Measurements from ENCODE around the gene KIF16B. TPM values are rescaled to one million over a fixed set of nuclear protein-coding genes. Genes with fewer than 3 reads are reported as not detected.

KIF16B gene
- total RNA-seq, 1 experiment from 2014 or later = 7.0 TPM

DNA sequence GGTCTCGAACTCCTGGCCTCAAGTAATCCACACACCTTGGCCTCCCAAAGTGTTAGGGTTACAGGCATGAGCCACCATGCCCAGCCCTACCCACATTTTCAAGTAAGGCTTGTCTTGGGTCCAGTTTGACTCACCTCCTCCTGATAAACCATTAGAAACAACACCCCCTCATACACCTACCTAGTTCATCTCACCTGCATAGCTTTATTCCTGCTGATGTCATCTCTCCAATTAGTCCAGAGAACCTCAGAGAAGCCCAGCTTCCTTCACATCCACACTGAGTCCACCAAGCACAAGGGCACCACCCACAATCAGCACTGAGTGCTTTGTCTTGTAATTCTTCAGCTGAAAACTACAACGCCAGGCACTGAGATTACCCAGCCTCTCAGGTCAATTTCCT lies 35.3 kb downstream of the KIF16B start:
- Histone ChIP-seq H3K4me2 (ENCODE audit: low read length) (no peak overlapping the region), H3K36me3 (ENCODE audit: control insufficient read depth in 1 of 2, insufficient read depth in 2 of 2, low read length in 2 of 2) (no peaks in the 10 kb centered on the region), H3K79me2 (ENCODE audit: insufficient read depth, low read length) (no peaks in the 10 kb centered on the region), H2AFZ (ENCODE audit: low read depth, low read length, poor library complexity, severe bottlenecking) (no peak overlapping the region), H3K9ac (ENCODE audit: low read length) (no peak overlapping the region), H3K27ac (ENCODE audit: low read depth, low read length) (no peak overlapping the region), H3K27me3 (ENCODE audit: insufficient read depth, low read length) (no peaks in the 10 kb centered on the region), H3K9me2 (ENCODE audit: insufficient read depth) (no peaks in the 10 kb centered on the region), H4K20me1 (ENCODE audit: insufficient read depth) (no peaks in the 10 kb centered on the region), H3K4me3 (replicated peaks in 1 of 2; ENCODE audit: low read depth in 1 of 2, low read length in 2 of 2) (no peak overlapping the region), H3K4me1 (ENCODE audit: control insufficient read depth in 1 of 2, insufficient read depth in 2 of 2, low read length in 2 of 2) (peaks cover 0 to 10% of the 10 kb centered on the region in 2 experiments; a peak in 2 of 4 replicates), H3K9me3 (ENCODE audit: control insufficient read depth in 1 of 2, insufficient read depth in 1 of 2, low read depth in 1 of 2, low read length in 2 of 2) (no peaks in the 10 kb centered on the region)
- no TSS peak for BruUV-seq (replicated peaks)
- TF ChIP-seq ATF3 (IDR thresholded peaks at IDR 0.05) = no peak
- TF ChIP-seq, protein P1, sequence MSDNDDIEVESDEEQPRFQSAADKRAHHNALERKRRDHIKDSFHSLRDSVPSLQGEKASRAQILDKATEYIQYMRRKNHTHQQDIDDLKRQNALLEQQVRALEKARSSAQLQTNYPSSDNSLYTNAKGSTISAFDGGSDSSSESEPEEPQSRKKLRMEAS (IDR thresholded peaks at IDR 0.05) = no peak
- TF ChIP-seq JUND (IDR thresholded peaks at IDR 0.05) = no peak
- no peak for TF ChIP-seq ELF1 (IDR thresholded peaks at IDR 0.05; ENCODE audit: borderline replicate concordance, low read depth)
- TF ChIP-seq POLR2A (IDR thresholded peaks at IDR 0.05; ENCODE audit: borderline replicate concordance, extremely low read depth, insufficient read depth, insufficient read length) = no peak
- no peak for TF ChIP-seq ZFX (IDR thresholded peaks at IDR 0.05)
- no peak for TF ChIP-seq FOSL1 (IDR thresholded peaks at IDR 0.05; ENCODE audit: low read depth)
- TF ChIP-seq REST (IDR thresholded peaks at IDR 0.05; ENCODE audit: low read depth) = no peak
- TF ChIP-seq POLR2AphosphoS5 (IDR thresholded peaks at IDR 0.05; ENCODE audit: low read depth, low read length) = no peak
- TF ChIP-seq EZH2 (IDR thresholded peaks at IDR 0.05) = no peak
- no peak for TF ChIP-seq TCF7L2 (IDR thresholded peaks at IDR 0.05; ENCODE audit: borderline replicate concordance, extremely low read depth, insufficient read depth, insufficient read length)
- no peak for TF ChIP-seq CTCF (IDR thresholded peaks at IDR 0.05 in 2 of 3, conservative IDR thresholded peaks at IDR 0.05 in 1 of 3; ENCODE audit: borderline replicate concordance in 1 of 3, insufficient read depth in 1 of 3, low read depth in 2 of 3, low read length in 2 of 3)
- no peak for TF ChIP-seq SIN3A (IDR thresholded peaks at IDR 0.05; ENCODE audit: low read depth)
- TF ChIP-seq CBX3 (IDR thresholded peaks at IDR 0.05; ENCODE audit: low read depth) = no peak
- TF ChIP-seq ZBTB33 (IDR thresholded peaks at IDR 0.05; ENCODE audit: extremely low read depth, insufficient replicate concordance, low read length) = no peak
- TF ChIP-seq SP1 (IDR thresholded peaks at IDR 0.05; ENCODE audit: low read depth) = no peak
- TF ChIP-seq RAD21 (IDR thresholded peaks at IDR 0.05; ENCODE audit: low read depth) = no peak
- no peak for TF ChIP-seq SRF (IDR thresholded peaks at IDR 0.05; ENCODE audit: low read depth)
- ChIA-PET POLR2A (no interaction called here), RAD21 (ENCODE audit: low non-redundant PET in 1 of 2, low total read pairs in 2 of 2, uncharacterized antibody in 2 of 2, unreplicated experiment in 2 of 2) (no interaction called here), CTCF (no interaction called here)
- ATAC-seq (no peak), DNase-seq (ENCODE audit: low read depth, low spot score) (no peak)
- intact Hi-C loops (cut with micrococcal nuclease) = no loop called here
